GM21786 (cell line): ENCODE results near the gene DOK7.

Experiments used
- ATAC-seq: cut with Tn5 transposase; IDR thresholded peaks from one replicate; pipeline ENCODE4 v1.9.1; 2021; ENCODE audit not compliant: unreplicated experiment

The DOK7 gene

DNA sequence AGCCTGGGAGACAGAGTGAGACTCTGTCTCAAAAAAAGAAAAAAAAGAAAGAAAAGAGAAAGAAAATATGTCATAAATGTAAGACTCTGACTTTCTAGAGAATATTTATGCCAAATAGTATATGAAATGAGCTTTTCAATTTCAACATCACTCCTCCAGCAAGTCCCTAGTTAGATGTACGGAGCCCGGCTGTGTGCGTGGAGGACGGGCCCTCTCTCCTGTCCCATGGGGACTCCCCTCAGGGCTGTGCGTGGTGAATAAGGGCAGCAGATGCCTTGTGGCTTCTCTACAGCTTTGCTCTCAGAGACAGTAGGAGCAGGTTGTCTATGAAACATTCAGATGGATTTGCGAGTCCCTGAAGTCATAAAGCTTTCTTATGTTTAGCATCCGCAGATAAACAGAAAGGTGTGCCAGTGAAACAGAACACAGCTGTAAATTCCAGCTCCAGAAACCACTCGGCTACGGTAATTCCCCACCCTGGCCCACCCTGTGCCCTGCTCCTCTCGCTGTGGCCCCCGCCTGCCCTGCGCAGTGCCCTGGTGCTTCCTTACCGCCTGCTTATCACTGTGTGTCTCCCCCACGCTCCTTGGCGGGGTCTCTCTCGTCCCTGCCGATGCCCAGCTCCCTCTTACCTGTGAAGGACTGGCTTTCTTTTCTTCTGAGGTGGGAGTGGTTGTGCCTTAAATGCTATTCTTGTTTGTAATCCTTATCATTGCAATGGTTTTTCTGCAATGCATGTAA lies 35.2 kb upstream of the DOK7 start:
- no peak for ATAC-seq

GRCh38 chr4:3429651-3430050 lies 33.5 kb upstream of the DOK7 start:
- no peak for ATAC-seq

- no peak for ATAC-seq
These were observed 32.6 kb upstream of the DOK7 start for GRCh38 chr4:3430524-3430923.

DNA sequence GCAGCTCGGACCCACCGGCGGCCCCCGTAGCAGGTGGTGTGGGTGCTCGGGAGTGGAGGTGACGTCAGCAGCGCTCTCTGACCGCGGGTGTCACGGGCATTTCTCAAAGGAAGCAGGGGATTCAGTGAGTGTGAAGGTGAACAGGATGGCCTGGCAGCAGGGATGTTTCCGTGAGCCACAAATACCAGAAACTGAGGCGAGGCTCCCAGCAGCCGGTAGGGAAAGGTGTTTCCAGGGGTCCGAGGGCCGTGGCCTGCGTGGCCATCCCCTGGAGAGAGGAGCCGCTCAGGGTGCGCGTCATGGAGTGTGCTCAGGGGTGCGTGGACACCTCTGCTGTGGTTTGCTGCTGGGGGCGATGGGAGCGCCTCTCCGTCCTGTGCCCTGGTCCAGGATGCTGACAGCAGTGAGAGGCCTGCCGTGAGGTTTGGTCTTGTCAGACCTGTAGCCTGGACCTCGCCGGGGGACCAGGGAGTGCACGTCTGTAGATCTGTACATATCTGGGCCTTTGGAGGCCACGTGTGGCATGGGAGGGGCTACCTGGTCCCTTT lies 31.6 kb upstream of the DOK7 start:
- ATAC-seq, result no peak

DNA sequence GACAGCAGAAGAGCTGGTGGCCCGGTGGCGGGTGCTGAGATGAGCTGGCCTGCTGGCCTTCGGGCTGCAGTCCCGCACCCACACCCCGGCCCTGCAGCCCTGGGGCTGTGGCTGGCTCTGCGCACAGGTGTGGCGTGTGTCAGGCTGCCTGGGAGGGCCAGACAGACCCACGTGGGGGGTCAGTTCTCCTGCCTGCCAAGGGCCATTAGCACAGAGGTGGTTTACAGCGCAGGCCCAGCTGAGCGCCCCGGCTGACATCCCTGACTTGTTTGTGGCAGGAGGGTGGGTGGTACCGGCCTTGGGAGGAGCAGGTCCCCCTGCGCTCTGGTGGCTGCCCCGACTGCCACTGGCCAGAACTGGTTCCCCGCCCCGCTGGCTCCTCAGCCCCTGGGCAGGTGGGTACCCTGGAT lies 30.7 kb upstream of the DOK7 start:
- ATAC-seq, result no peak

GRCh38 chr4:3433138-3433869 lies 29.8 kb upstream of the DOK7 start:
- no peak for ATAC-seq

GRCh38 chr4:3434881-3435685 lies 28.0 kb upstream of the DOK7 start:
- no peak for ATAC-seq

DNA sequence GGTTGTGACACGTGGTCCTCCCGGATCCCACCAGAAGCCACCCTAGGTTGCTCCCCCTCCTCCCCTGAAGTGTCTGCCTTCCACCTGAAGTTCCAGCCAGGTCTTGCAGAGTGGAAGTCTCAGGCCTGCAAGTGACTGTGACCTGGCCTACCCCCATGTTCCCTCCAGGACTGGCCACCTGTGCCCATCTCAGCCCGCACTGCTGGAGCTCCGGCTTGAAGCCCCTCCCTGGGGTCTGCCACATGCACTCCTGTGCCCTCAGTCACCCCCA lies 27.5 kb upstream of the DOK7 start:
- ATAC-seq, result no peak

DNA sequence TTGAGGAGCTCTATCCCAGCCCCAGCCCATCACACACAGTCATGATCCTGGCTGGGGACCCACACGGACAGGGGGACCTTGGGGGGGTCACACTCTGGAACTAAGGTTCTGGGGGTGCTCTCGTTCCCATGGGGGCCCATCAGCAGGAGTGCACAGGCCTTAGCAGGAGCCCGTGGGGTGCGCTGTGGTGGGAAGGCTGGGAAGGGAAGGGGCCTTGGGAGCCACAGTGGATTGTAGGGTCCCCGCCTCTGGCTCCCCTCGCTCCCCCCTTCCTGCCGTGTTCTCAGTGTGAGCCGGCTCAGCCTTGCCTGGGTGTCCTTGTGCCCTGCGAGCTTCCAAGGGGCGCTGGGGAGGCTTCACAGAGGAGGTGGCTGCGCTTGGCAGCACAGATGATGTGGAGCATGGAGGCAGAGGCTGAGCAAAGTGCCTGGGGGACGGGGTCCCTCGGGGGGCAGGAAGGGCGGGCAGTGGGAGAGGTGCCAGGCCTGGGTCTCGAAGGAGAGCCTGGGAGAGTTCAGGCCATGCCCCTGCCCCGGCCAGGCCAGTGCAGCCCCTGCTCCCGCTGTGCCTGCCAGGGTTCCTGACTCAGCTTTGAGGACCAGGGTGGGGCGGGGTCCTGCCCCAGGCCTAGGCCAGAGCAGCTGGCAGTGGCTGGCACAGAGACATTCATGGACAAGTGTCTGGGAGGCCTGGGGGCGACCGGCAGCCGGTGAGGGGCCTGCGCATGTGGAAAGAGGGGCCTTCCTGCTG lies 26.9 kb upstream of the DOK7 start:
- no peak for ATAC-seq

GRCh38 chr4:3436798-3437581 lies 26.1 kb upstream of the DOK7 start:
- peak; percentile 60 for ATAC-seq

GRCh38 chr4:3437582-3437936 lies 25.5 kb upstream of the DOK7 start:
- ATAC-seq, result no peak

DNA sequence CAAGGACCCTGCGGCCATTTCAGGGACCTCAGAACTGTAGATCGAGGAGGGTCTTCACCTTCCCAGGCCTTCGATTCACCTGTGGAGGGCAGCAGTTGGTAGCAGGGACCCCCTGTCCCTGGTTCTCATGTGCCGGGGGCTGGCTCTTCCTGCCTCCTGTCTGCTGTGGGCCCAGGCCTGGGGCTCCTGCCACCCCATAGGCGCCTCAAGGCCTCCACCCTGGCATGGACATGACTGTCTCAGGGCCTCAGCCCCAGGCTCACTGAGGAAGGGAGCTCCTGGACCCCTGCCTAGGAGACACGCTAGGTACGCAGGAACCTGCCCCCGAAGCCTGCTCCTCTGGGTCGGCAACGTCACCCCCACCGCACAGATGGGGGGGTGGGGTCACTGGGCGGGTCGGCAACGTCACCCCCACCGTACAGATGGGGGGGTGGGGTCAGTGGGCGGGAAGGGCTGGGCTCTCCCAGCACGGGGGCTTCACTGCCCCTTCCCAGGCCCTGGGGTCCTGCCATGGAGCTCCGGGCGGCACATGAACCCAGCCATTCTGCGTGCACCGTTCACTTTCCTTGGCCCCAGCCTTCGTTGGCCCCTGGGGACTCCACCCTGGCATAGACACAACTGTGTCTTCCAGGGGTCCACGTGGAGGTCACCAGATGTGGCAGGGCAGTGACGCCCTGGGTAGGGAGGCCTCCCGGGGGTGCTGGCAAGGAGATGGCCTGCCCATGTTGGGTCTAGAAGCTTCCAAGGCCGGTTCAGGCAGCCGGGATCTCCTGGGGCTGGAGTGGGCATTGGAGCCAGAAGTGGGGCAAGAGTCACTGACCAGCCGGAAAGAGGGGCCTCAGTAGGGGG lies 24.9 kb upstream of the DOK7 start:
- no peak for ATAC-seq

DNA sequence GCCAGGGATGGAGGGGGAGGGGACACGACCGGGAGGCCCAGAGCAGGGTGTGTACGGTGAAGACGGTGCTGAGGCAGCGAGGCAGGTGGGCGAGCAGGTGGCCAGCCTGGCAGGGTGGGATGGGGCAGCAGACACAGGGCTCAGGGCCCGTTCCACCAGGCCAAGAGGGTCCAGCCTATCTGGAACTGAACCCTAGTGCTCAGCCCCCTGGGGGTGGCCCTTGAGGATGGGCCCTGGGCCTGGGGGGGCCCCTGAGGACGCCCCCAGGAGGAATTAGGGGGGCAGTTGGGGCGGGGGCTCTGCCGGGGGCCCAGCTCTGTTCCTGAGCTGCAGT lies 24.3 kb upstream of the DOK7 start:
- ATAC-seq, result no peak

DNA sequence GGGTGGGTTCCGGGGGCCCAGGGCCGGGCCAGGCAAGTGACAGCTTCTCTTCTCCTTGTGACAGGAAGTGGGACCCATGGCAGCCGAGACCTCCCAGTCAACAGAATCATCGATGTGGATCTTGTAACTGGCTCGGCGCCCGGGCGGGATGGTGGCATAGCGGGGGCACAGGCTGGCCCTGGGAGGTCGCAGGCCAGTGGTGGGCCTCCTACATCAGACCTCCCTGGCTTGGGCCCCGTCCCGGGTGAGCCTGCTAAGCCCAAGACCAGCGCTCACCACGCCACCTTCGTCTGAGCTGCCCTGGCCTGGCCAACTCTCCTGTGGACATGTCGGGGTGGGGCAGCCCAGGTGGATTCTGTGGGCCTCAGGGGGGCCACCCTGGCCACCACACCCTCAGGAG lies 23.7 kb upstream of the DOK7 start:
- ATAC-seq, result no peak

GRCh38 chr4:3440011-3440410 lies 23.1 kb upstream of the DOK7 start:
- no peak for ATAC-seq

- ATAC-seq, result no peak
These were observed 22.1 kb upstream of the DOK7 start for GRCh38 chr4:3440979-3441500.

DNA sequence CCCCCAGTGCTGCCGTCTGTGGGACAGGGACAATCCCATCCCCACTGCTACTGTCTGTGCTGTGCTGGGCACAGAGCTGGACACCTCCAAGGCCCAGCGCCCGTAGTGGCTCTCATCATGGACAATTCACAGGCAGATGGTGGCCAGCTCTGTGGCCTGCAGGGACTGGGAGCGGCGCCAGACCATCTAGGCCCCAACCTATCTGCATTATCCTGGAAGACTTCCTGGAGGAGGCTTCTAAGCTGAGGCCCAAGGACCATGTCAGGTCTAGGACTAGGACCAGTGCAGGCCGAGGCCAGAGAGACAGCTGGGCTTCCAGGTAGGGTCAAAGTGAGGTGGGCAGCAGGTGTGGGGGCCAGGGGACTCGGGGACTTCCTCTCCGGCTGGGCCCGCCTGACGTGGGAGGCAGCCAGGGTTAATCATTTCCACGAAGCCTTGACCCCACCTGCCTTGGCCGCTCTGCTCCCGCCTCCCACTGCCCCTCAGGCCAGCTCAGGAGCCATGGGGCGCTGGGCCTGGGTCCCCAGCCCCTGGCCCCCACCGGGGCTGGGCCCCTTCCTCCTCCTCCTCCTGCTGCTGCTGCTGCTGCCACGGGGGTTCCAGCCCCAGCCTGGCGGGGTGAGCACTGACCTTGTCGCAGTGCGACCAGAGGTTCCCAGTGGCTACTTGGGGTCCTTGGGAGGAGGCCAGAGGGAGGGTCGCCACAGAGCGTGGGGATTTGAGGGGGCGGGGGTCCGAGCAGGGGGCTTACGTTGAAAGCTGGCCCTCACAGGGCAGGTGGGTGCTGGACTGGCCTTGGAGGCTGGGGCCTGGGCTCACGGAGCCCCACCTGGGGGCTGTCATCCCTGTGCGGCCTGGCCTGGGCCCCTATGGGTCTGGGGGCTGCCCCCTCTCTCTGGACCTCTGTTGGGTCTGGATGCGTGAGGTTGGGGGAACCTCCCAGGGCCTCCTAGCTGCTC lies 21.3 kb upstream of the DOK7 start, which contains the start of gene HGFAC:
TSS of gene HGFAC (plus strand) at position 468 of the 959 bp plus-strand sequence. CDS start at position 502, 34 bp downstream.
- ATAC-seq, result no peak

GRCh38 chr4:3442460-3442958 lies 20.6 kb upstream of the DOK7 start:
- ATAC-seq, result no peak
